Muscle layer of colon (tissue), 2 donors: ENCODE measurements around the gene RFC4.
A peak's percentile ranks its signal among the peaks of the same experiment; 100 is the strongest.
"Not testable (repeated sequence)": the region's sequence is repeated elsewhere in the genome, so short reads cannot be mapped to it uniquely, and the experiment has no call there.

ENCODE experiments used
- H3K27ac ChIP-seq: one replicate; pipeline ENCODE4 v1.7.0; 2013; ENCODE audit warnings: low read depth, mild to moderate bottlenecking, low read length, moderate library complexity
- H3K27me3 ChIP-seq, 2 donors: one replicate each; pipeline ENCODE4 v1.7.0; 2013; ENCODE audit warnings: low read length in 2 of 2, mild to moderate bottlenecking in 2 of 2; ENCODE audit not compliant: insufficient read depth in 2 of 2, control insufficient read depth in 1 of 2
- H3K36me3 ChIP-seq: one replicate; pipeline ENCODE4 v1.7.0; 2013; ENCODE audit warnings: mild to moderate bottlenecking, low read length; ENCODE audit not compliant: insufficient read depth
- H3K4me1 ChIP-seq: one replicate; pipeline ENCODE4 v1.7.0; 2013; ENCODE audit warnings: mild to moderate bottlenecking, low read length; ENCODE audit not compliant: insufficient read depth
- H3K4me3 ChIP-seq, 2 donors: one replicate each; pipeline ENCODE4 v1.7.0; 2013; ENCODE audit warnings: low read length in 2 of 2, low read depth in 1 of 2, mild to moderate bottlenecking in 1 of 2, moderate library complexity in 1 of 2
- H3K9ac ChIP-seq: one replicate; pipeline ENCODE4 v1.7.0; 2013; ENCODE audit warnings: low read length
- H3K9me3 ChIP-seq: one replicate; pipeline ENCODE4 v1.7.0; 2013; ENCODE audit warnings: mild to moderate bottlenecking, low read length
- donor health status: abdominal sarcoma.
- donor health status: Adenocarcinoma of cecum.

The RFC4 gene

GRCh38 chr3:186823386-186823785, 17.1 kb upstream of the RFC4 start:
- Histone ChIP-seq H3K36me3 (no peaks in the 10 kb centered on the region), H3K27me3 (peaks cover 11 to 27% of the 10 kb centered on the region in 2 donors), H3K4me1 (peaks cover 4% of the 10 kb centered on the region), H3K4me3 (no peak overlapping the region), H3K9me3 (no peaks in the 10 kb centered on the region), H3K27ac (no peak overlapping the region), H3K9ac (no peak overlapping the region)

- not testable (repeated sequence) for H3K4me1 ChIP-seq, H3K4me3 ChIP-seq, H3K9ac ChIP-seq, H3K36me3 ChIP-seq, H3K27ac ChIP-seq, H3K9me3 ChIP-seq
- H3K27me3 ChIP-seq = peaks cover 11 to 23% of the 10 kb centered on the region in 2 donors
These were observed 16.1 kb upstream of the RFC4 start for GRCh38 chr3:186822388-186822759.

- H3K4me3 ChIP-seq = no peak overlapping the region
- no peaks in the 10 kb centered on the region for H3K4me1 ChIP-seq
- H3K27ac ChIP-seq = no peak overlapping the region
- H3K36me3 ChIP-seq = no peaks in the 10 kb centered on the region
- H3K27me3 ChIP-seq = peaks cover 11 to 22% of the 10 kb centered on the region in 2 donors
- no peaks in the 10 kb centered on the region for H3K9me3 ChIP-seq
- H3K9ac ChIP-seq = no peak overlapping the region
These were observed 15.4 kb upstream of the RFC4 start for GRCh38 chr3:186821429-186822387.

- H3K27ac ChIP-seq = no peak overlapping the region
- H3K9ac ChIP-seq = no peak overlapping the region
- H3K9me3 ChIP-seq = no peaks in the 10 kb centered on the region
- no peaks in the 10 kb centered on the region for H3K36me3 ChIP-seq
- H3K4me3 ChIP-seq = no peak overlapping the region
- H3K4me1 ChIP-seq = no peaks in the 10 kb centered on the region
- H3K27me3 ChIP-seq = no peaks in the 10 kb centered on the region
These were observed 12.7 kb upstream of the RFC4 start for GRCh38 chr3:186818956-186819355.

GRCh38 chr3:186818516-186818915, 12.2 kb upstream of the RFC4 start:
- H3K9ac ChIP-seq = no peak overlapping the region
- no peaks in the 10 kb centered on the region for H3K4me1 ChIP-seq
- H3K36me3 ChIP-seq = no peaks in the 10 kb centered on the region
- no peak overlapping the region for H3K27ac ChIP-seq
- no peak overlapping the region for H3K4me3 ChIP-seq
- H3K27me3 ChIP-seq = no peaks in the 10 kb centered on the region
- no peaks in the 10 kb centered on the region for H3K9me3 ChIP-seq

GRCh38 chr3:186815435-186815834, 9.2 kb upstream of the RFC4 start:
- Histone ChIP-seq H3K9me3 (no peaks in the 10 kb centered on the region), H3K27ac (no peak overlapping the region), H3K27me3 (no peaks in the 10 kb centered on the region), H3K36me3 (no peaks in the 10 kb centered on the region), H3K4me1 (no peaks in the 10 kb centered on the region), H3K9ac (no peak overlapping the region), H3K4me3 (no peak overlapping the region)

- Histone ChIP-seq H3K27ac (no peak overlapping the region), H3K9me3 (no peaks in the 10 kb centered on the region), H3K27me3 (no peaks in the 10 kb centered on the region), H3K4me3 (no peak overlapping the region), H3K4me1 (no peaks in the 10 kb centered on the region), H3K9ac (no peak overlapping the region), H3K36me3 (no peaks in the 10 kb centered on the region)
These were observed 7.8 kb upstream of the RFC4 start for GRCh38 chr3:186814100-186814499.

- H3K36me3 ChIP-seq, H3K27me3 ChIP-seq, H3K27ac ChIP-seq, H3K9me3 ChIP-seq, H3K4me1 ChIP-seq, H3K9ac ChIP-seq, H3K4me3 ChIP-seq: not testable (repeated sequence)
These were observed 5.0 kb upstream of the RFC4 start for GRCh38 chr3:186811313-186811712.

GRCh38 chr3:186810336-186810996, 4.2 kb upstream of the RFC4 start:
- Histone ChIP-seq H3K9ac (no peak overlapping the region), H3K4me1 (peaks cover 9% of the 10 kb centered on the region), H3K9me3 (no peaks in the 10 kb centered on the region), H3K4me3 (no peak overlapping the region), H3K27ac (no peak overlapping the region), H3K36me3 (no peaks in the 10 kb centered on the region), H3K27me3 (no peaks in the 10 kb centered on the region)

GRCh38 chr3:186807231-186807630, 949 bp upstream of the RFC4 start:
- Histone ChIP-seq H3K4me3 (peak overlapping the region; percentile 55 to 97), H3K9me3 (no peaks in the 10 kb centered on the region), H3K4me1 (peaks cover 15% of the 10 kb centered on the region), H3K27me3 (no peaks in the 10 kb centered on the region), H3K27ac (no peak overlapping the region), H3K36me3 (peaks cover 4% of the 10 kb centered on the region), H3K9ac (no peak overlapping the region)

GRCh38 chr3:186803447-186803846, 2.8 kb downstream of the RFC4 start:
- H3K4me3 ChIP-seq, H3K27me3 ChIP-seq, H3K9ac ChIP-seq, H3K27ac ChIP-seq, H3K9me3 ChIP-seq, H3K36me3 ChIP-seq: not testable (repeated sequence)
- H3K4me1 ChIP-seq = peaks cover 15% of the 10 kb centered on the region
